Right kidney (tissue), 1 donor: ENCODE results near the gene PBX3.

Experiments
- DNase-seq: peaks from one replicate; pipeline ENCODE4 v3.0.0-alpha.2; 2016

Gene PBX3

DNA sequence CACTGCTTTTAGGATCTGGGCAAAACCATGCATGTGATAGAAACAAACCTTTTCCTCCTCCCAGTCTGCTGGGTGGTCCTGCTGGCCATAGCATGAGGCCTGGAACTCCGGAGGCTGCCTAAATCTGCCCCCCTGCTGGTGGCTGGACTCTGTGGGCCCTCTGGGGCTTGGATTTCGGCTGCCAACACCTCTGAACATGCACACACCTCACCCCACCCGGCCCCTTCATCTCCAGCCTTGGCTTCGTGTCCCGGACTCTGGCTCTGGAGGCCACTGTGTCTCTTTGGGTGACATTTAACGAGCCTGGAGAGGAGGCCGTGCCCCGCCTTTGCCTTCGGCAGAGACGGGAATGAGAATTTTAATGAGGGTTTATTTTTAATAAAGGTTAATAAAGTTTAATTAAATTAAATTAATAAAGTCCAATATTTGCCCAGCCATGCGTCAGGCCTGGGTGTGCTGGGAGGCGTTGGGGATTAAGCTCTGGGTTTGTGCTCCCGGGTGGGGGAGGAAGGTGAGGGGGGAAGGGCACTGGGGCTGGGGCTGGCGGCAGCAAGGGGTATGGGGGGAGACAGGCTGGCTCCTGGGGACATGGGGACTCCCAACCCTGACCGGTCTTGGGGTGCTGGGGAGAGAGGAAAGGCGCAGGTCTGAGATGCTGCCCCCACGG lies 251.8 kb downstream of the PBX3 start:
- no peak for DNase-seq

DNA sequence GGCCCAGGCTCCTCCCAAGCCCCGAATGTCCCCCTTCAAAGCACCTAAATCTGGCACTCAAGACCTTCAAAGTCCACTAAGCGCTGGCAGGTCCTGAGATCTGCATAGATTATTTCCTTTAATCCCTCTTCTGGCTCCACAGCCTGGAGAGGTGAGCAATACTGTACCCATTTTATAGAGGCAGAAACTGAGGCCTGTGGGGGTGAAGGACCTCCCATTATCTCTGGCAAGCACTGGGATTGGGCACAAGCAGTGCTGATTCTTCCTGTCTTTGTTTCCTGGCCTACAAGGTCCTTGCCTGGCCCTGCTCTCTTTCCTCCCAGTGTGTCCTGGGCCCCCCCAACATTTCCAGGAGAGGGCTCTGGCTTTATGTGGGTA lies 252.3 kb downstream of the PBX3 start:
- DNase-seq: no peak

DNA sequence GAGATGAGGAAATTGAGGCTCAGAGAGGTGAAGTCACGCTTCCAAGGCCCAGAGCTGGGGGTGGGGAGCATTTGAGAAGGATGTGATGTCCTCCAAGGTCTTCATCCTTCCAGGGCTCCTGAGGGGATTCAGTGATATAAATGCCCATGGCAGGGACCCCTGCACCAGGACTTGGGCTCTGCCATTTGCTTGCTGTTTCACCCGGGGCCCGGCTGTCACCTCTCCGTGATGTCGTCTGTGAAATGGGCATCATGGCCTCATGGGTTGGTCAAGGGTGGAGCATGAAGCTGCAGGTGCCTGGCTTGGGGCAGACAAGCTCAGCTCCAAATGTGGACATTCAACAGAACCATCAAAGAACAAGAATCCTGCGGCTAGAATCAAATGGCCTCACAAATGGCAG lies 253.1 kb downstream of the PBX3 start:
- no peak for DNase-seq

DNA sequence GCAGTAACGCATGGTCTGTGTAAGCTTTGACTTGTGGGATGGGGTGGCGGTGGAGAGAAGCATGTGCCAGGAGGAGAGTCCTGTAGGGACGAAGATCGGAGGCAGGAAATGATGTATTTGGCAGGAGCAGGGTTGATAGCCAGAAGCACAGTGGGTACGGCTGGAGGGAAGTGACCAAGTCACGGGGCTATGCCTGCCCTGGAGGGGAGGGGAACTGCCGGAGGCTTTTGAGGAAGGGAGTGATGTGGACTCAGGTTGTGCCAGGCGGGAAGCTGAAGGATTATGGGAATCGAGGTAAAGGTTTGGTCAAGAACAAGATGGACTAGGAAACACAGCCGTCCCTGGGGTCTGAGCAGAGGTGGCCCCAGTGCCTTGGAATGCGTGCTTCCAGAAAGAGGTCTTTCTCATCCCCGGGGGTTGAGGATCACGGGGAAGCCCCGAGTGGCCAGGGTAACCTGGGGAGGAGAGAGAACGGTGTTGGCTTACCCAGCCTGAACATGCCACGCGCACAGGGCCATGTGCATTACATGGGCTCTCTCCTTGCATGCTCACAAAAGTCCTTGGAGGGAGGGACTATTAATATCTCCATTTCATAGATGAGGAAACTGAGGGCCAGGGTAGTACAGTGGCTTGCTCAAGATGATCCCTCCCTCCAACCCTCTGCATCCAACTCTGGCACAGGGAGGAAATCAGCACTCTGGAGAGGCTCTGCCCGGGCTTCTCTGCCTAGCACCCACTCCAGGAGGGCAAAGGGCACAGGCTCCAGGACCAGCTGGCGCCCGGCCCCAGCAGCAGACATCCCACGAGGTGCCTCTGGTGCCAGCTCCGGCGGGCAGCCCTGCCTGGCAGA lies 253.8 kb downstream of the PBX3 start:
- no peak for DNase-seq

DNA sequence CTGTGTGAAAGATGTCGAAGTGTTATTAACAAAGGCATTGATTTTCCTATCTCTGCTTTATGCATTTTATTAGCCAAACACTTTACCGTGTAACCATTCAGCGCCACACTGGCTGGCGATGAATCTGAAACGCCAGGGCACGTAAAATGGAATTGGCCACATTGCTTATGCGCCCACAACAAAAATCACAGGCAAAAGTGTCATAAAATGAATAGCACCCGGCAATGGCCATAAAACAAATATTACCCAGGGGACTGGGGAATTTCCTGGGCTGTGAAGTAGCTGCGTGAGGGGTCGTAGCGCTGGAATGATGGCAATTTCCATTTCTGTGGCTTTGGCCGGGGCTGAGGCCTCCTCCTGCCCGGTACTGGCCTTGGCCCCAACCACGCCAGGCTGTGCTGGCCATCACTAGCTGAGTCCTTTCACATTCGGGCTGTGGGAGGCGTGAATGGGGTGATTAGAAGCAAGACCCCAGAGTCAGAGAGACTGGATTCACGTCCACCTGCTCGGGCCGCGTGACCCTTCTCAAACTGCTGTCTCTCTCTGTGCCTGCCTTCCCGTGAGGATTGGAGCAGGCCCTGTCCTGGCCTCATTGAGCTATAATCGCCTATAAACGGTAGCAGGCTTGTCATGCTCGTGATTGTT lies 254.5 kb downstream of the PBX3 start:
- no peak for DNase-seq

DNA sequence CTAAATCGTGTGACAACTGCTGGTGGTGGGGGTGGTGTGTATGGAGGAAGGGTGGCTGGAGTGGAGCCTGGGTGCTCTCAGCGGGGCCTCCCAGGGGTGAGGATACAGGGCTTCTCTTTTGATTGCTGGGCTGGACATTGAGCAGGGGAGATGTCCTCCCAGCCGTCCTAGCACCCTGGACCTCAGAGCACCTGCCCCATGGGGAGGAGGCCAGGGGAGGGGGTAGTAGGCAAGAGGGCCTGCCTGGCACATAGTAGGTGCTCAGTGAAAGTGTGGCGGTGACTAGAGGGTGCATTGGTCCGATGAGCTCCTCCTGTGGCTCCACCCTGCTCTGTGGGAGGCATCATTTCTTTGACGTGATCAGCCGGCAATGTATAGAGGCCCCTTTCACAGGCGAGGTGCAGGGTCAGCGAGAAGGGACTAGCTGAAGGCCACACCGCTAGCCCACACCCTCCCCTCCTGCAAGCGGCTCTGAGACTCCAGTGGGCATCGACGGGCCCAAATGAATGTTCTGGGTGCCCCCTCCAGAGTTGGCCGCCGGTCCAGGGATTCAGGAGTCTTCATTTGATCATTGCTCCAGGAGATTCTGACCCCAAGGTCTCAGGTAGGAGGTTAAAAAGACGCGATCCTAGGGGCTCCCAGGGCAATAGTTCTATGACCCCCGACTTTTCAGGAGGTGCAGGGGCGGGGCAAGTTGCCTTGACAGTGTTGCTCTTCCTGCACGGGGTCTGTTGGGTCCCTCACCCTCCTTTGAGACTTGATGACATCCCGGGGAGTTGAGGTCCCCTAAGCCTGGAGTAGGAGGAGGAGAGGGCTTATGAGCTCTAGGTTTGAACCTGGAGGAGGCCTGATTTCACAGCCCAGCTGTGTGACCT lies 255.5 kb downstream of the PBX3 start:
- no peak for DNase-seq

DNA sequence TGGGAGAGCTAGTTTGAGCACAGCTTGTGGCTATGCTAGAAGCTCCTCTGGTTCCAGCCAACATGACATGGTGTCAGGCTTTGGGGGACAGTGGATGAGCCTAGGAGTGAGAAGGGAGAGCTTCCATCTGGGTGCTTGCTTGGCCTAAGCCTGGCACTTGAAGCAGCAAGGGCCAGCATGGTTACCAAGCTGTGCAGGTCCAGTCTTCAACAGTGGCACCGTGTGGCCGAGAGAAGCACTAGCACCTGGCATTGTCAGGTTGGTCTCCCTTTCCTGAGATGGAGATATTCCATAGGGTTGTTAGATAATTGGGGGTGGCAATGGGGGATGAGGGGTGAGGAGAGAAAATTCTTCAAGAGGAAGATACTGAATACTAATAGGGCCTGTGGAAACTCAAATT lies 261.9 kb downstream of the PBX3 start:
- no peak for DNase-seq

DNA sequence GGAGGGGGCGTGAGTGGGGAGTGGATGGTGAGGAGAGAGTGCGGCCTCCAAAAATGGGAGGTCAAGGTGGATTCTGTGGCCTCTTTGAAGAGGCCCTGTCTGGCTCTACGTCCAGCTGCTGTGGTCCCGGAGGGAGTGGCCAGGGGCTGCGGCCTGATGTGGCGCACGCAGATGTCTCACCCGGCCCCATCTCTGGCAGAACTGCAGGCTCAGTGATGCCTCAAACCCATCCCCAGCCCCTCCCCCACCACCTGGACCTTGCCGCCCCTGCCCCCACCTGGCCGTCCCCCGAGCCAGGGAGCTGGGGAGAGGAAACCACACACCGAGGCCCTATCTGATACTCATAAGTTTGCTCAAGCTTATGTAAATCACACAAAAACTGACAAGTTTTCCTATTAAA lies 267.6 kb downstream of the PBX3 start:
- no peak for DNase-seq

DNA sequence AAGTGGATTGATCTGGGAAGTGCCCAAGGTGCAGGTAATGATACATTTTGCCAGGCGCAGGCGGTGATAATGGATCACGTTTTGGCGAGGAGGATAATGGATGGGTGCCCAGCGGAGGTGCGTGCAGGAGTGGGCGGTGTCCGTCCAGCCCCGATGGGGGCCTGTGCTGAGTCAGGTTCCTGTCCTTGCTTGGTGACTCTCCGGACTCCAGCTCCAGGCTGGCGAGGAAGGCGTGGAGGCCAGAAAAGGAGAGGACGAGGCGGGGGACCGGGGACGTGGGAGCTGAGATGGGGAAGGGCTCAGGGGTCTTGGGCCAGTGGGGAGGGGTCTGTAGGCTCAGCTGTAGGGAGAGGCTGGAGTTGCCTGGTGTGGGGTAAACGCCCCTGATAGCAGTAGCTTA lies 268.3 kb downstream of the PBX3 start:
- DNase-seq: no peak

DNA sequence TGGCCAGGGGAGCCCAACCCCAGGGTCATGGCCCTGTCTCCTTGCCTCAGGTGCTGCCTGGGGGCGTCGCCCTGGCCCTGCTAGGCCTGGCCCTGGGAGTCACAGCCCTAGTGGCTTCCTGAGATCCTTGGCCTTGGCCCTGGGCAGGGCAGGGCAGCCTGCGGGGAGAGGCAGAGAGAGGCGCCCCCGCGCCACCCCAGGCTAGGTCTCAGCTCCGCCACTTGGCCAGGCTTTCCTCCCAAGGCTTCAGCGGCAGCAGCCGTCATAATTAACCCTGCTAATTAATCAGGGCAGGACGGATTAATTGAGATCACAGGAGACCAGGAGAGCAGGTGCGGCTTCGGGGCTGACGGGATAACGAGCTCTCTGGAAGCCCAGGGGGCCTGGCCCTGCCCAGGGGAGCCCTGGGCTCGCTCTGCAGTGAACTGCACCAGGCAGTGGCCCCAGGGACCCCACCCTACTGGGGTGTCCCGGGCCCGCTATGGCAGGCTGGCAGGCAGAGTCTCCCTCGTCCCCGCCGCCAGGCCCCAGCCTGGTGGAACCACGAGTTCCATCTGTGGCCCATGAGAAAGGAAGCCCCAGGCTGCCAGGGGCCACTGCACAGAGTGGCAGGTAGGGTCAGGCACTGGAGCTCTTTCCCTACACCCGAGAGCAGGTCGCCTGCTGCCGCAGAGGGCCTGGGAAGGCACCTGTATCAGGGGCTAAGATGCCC lies 269.6 kb downstream of the PBX3 start:
- no peak for DNase-seq
